Prostate gland (tissue), 2 donors: ENCODE measurements around the gene ARHGAP44. TPM values are rescaled to one million over a fixed set of nuclear protein-coding genes. Genes with fewer than 3 reads are reported as not detected.

Experiments used
- DNase-seq: peaks from one replicate; pipeline ENCODE4 v3.0.0-alpha.2; 2019; ENCODE audit warnings: low spot score
- H3K27ac ChIP-seq, 2 donors: fragments of 200-600 bp; sonication (generic); 2 replicates each; pipeline ENCODE4 v1.5.1; 2017 to 2019
- H3K27me3 ChIP-seq: fragments of 200-600 bp; sonication (generic); replicated peaks from 2 replicates; pipeline ENCODE4 v1.5.1; 2019; ENCODE audit not compliant: insufficient read depth
- H3K36me3 ChIP-seq, 2 donors: fragments of 200-600 bp; sonication (generic); 1 replicate in 1 of 2; 2 replicates in 1 of 2; pipeline versions ENCODE4 v1.5.1 to v1.8.1; 2017 to 2019
- H3K4me1 ChIP-seq: fragments of 200-600 bp; sonication (generic); replicated peaks from 2 replicates; pipeline ENCODE4 v1.5.1; 2019
- H3K4me3 ChIP-seq, 2 donors: fragments of 200-600 bp; sonication (generic); 2 replicates each; pipeline ENCODE4 v1.5.1; 2017 to 2019
- H3K9me3 ChIP-seq: fragments of 200-600 bp; sonication (generic); 2 replicates; pipeline ENCODE4 v1.5.1; 2017
- CTCF ChIP-seq, 4 experiments: fragments of 200-600 bp in 2 of 4; fragments of 450-650 bp in 2 of 4; sonication (generic) in 2 of 4; IDR thresholded peaks; 1 replicate in 3 of 4; 2 replicates in 1 of 4; pipeline ENCODE4 v1.5.1; 2016 to 2019; ENCODE audit warnings: antibody characterized with exemption in 4 of 4, mild to moderate bottlenecking in 2 of 4, moderate library complexity in 2 of 4
- POLR2A ChIP-seq: fragments of 450-650 bp; IDR thresholded peaks from one replicate; pipeline ENCODE4 v1.6.1; 2016; ENCODE audit warnings: antibody characterized with exemption, mild to moderate bottlenecking
- POLR2AphosphoS5 ChIP-seq: sonication (generic); formaldehyde crosslinking; IDR thresholded peaks from one replicate; pipeline ENCODE4 v1.6.1; 2017; ENCODE audit warnings: antibody characterized with exemption
- WGBS: methylation state at CpG from one replicate; pipeline ENCODE4 v1.1.5; 2018; 5-methylcytosine and 5-hydroxymethylcytosine counted together
- intact Hi-C: fragments of 100-400 bp; cut with DNase I; formaldehyde crosslinking; loops from one replicate; pipeline ENCODE4 v1.14.2; 2022
- total RNA-seq, 2 donors: library from RNA; depleted of rRNA; stranded (reverse); fragments of >200 nt; gene quantifications; one replicate each; pipeline ENCODE4 v1.1.0, GENCODE V29; 2016

Gene ARHGAP44
- total RNA-seq, 2 donors from 2014 or later, result 7.5 to 15.7 TPM

- Histone ChIP-seq H3K36me3 (no peaks in the 10 kb centered on the region), H3K4me3 (no peak overlapping the region), H3K9me3 (no peaks in the 10 kb centered on the region), H3K27ac (no peak overlapping the region), H3K4me1 (no peaks in the 10 kb centered on the region), H3K27me3 (no peaks in the 10 kb centered on the region)
- WGBS, result 76% methylated on average over 2 of the region's 2 CpGs
- TF ChIP-seq POLR2AphosphoS5 (no peak), POLR2A (no peak), CTCF (IDR thresholded peaks at IDR 0.05) (no peak)
- intact Hi-C loops, result no loop called here
- DNase-seq, result no peak
These were observed 49.7 kb downstream of the ARHGAP44 start for GRCh38 chr17:12839042-12839441.

GRCh38 chr17:12842936-12843335 lies 53.6 kb downstream of the ARHGAP44 start:
- intact Hi-C loops, result no loop called here
- Histone ChIP-seq H3K9me3 (no peaks in the 10 kb centered on the region), H3K27ac (no peak overlapping the region), H3K4me3 (no peak overlapping the region), H3K27me3 (no peaks in the 10 kb centered on the region), H3K4me1 (no peaks in the 10 kb centered on the region), H3K36me3 (no peaks in the 10 kb centered on the region)
- TF ChIP-seq POLR2A (no peak), POLR2AphosphoS5 (no peak), CTCF (IDR thresholded peaks at IDR 0.05) (no peak)
- no peak for DNase-seq
- 80% methylated on average over 4 of the region's 4 CpGs for WGBS

- no peaks in the 10 kb centered on the region for H3K27me3 ChIP-seq
- WGBS, result 87% methylated on average over 9 of the region's 9 CpGs
- no peak overlapping the region for H3K4me3 ChIP-seq
- H3K9me3 ChIP-seq, result no peaks in the 10 kb centered on the region
- intact Hi-C loops, result no loop called here
- no peaks in the 10 kb centered on the region for H3K4me1 ChIP-seq
- no peak for DNase-seq
- no peak for TF ChIP-seq POLR2A
- TF ChIP-seq CTCF (IDR thresholded peaks at IDR 0.05), result no peak
- no peak for TF ChIP-seq POLR2AphosphoS5
- no peaks in the 10 kb centered on the region for H3K36me3 ChIP-seq
- H3K27ac ChIP-seq, result no peak overlapping the region
These were observed 61.7 kb downstream of the ARHGAP44 start for GRCh38 chr17:12850996-12851395.

GRCh38 chr17:12851901-12852435 lies 62.7 kb downstream of the ARHGAP44 start:
- Histone ChIP-seq H3K36me3 (no peaks in the 10 kb centered on the region), H3K27me3 (no peaks in the 10 kb centered on the region), H3K4me1 (no peaks in the 10 kb centered on the region), H3K9me3 (no peaks in the 10 kb centered on the region), H3K4me3 (no peak overlapping the region), H3K27ac (no peak overlapping the region)
- DNase-seq, result no peak
- intact Hi-C loops, result no loop called here
- TF ChIP-seq POLR2AphosphoS5 (no peak), CTCF (IDR thresholded peaks at IDR 0.05) (no peak), POLR2A (no peak)
- WGBS, result 75% methylated on average over 4 of the region's 4 CpGs

DNA sequence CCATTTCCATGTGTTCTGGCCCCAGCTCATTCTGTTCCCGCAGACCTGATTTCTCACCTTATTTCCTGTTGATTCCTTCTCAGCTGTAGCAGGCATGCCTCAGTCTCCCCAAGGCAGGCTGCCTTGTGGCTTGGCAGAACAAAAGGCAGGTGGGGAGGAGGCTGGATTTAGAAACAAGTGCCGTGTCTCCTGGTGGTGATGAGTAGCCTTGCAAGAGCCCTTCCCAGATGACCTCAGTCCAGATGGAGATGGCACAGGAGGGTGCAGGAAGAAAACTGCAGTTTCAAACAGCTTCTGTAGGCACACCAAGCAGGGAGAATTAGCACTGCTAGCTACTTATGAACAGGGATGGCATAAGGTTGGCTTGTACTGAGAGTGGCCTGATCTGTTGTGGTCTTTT lies 64.6 kb downstream of the ARHGAP44 start:
- H3K27me3 ChIP-seq, result no peaks in the 10 kb centered on the region
- no peaks in the 10 kb centered on the region for H3K4me1 ChIP-seq
- WGBS, result 93% methylated on average over 2 of the region's 2 CpGs
- DNase-seq, result no peak
- TF ChIP-seq POLR2A (no peak), POLR2AphosphoS5 (no peak), CTCF (IDR thresholded peaks at IDR 0.05) (no peak)
- H3K36me3 ChIP-seq, result no peaks in the 10 kb centered on the region
- no peak overlapping the region for H3K4me3 ChIP-seq
- H3K9me3 ChIP-seq, result no peaks in the 10 kb centered on the region
- intact Hi-C loops, result no loop called here
- H3K27ac ChIP-seq, result no peak overlapping the region
